ENCODE results near the gene MDM2.

MDM2 gene

GRCh38 chr12:68765696-68766095 lies 42.3 kb upstream of the MDM2 start:
- no peak for DNase-seq (ENCODE audit: low read depth)
- no peak for TF ChIP-seq CTCF (conservative IDR thresholded peaks at IDR 0.05; ENCODE audit: low read depth, low read length)

GRCh38 chr12:68766646-68767045 lies 41.3 kb upstream of the MDM2 start:
- no peak overlapping the region for H3K4me3 ChIP-seq (ENCODE audit: low read length)
- no peak for TF ChIP-seq CTCF (conservative IDR thresholded peaks at IDR 0.05; ENCODE audit: low read depth, low read length)
- no peak for DNase-seq (ENCODE audit: low read depth)

More at GRCh38 chr12:68765696-68766095, 42.3 kb upstream of the MDM2 start:
- no peak overlapping the region for H3K4me3 ChIP-seq (ENCODE audit: low read length)

- TF ChIP-seq CTCF (conservative IDR thresholded peaks at IDR 0.05; ENCODE audit: low read depth, low read length), result no peak
- no peak overlapping the region for H3K4me3 ChIP-seq (ENCODE audit: low read length)
- no peak for DNase-seq (ENCODE audit: low read depth)
Measured at GRCh38 chr12:68767191-68767590, 40.8 kb upstream of the MDM2 start.

- no peak for DNase-seq (ENCODE audit: low read depth)
- H3K4me3 ChIP-seq (ENCODE audit: low read length), result no peak overlapping the region
- TF ChIP-seq CTCF (conservative IDR thresholded peaks at IDR 0.05; ENCODE audit: low read depth, low read length), result no peak
Measured at GRCh38 chr12:68768431-68768939, 39.5 kb upstream of the MDM2 start.

- DNase-seq (ENCODE audit: low read depth), result no peak
- TF ChIP-seq CTCF (conservative IDR thresholded peaks at IDR 0.05; ENCODE audit: low read depth, low read length), result no peak
- H3K4me3 ChIP-seq (ENCODE audit: low read length), result no peak overlapping the region
Measured at GRCh38 chr12:68769941-68770340, 38.0 kb upstream of the MDM2 start.

- no peak for DNase-seq (ENCODE audit: low read depth)
- H3K4me3 ChIP-seq (ENCODE audit: low read length), result no peak overlapping the region
- TF ChIP-seq CTCF (conservative IDR thresholded peaks at IDR 0.05; ENCODE audit: low read depth, low read length), result no peak
Measured at GRCh38 chr12:68771223-68771925, 36.6 kb upstream of the MDM2 start.

GRCh38 chr12:68772714-68773113 lies 35.3 kb upstream of the MDM2 start:
- no peak overlapping the region for H3K4me3 ChIP-seq (ENCODE audit: low read length)
- no peak for TF ChIP-seq CTCF (conservative IDR thresholded peaks at IDR 0.05; ENCODE audit: low read depth, low read length)

More at GRCh38 chr12:68772714-68773113, 35.3 kb upstream of the MDM2 start:
- DNase-seq (ENCODE audit: low read depth), result no peak
